CD4-positive, alpha-beta T cell treated with Interleukin-2 at 100 ng/mL for 4 hours (primary cell): ENCODE measurements around the gene GAP43.

ENCODE experiments used
- DNase-seq: peaks from one replicate; pipeline ENCODE4 v3.0.0-alpha.2; 2020; ENCODE audit warnings: low spot score

The GAP43 gene

DNA sequence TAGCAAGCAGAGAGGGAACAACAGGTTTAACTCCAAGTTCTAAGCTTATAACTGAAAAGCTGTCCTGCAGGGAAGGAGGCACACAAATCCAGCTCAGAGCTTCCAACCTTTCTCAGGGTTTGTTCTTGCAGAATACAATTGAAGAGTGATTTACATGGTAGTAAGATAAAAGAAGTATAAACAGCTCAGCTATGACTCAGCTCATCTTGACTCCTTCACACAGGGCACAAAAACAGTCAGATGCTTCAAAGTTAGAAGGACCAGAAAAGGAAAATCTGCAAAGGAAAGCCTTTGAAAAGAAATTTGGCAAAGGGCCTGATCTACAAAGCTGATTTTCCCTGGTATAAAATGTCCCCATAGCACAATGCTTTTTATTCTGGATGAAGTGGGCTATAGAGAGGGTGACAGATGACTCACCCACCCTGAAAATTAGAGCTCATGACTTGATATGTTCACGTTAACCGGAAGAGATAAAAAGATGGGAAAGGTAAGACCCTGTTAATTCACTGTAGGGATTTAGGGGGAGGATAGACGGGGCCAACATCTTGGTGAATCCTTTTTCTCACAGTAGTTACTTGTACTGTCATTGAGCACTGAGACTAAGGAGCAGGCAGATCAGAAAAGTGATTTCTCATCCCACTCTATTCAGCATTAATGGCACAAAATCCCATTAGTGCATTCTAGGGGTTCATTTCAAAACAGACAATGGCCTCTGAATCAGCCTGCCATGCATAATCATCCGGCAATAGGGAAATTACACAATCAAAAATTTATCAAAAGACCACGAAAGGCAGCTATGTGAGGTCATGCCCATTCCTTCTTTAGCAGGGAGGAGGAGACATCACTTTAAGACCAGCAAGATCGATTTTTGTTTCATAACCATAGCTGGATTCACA is 143.5 kb downstream of the GAP43 start:
- DNase-seq: no peak

DNA sequence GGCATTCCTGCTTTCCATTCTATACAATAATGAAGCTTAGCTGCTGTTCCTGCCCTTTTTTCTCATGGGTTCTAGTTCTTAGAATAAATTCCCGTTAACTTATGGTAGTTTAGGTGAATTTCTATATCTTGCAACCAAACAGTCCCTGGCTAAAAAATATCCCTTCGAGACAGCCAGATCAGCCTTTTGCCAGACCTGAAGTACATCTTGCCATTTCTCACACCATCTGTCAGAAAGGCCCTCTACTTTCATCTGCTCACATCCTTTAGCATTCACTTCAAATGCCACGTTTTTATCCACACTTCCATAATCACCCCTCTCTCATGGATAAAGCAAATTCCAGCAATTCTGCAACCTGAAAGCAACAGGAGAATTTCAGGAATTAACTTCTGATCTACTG is 145.4 kb downstream of the GAP43 start:
- DNase-seq: no peak
